GM18858 (cell line): ENCODE measurements around the gene PDZD11.
A peak's percentile ranks its signal among the peaks of the same experiment; 100 is the strongest.
"Not testable (repeated sequence)": the region's sequence is repeated elsewhere in the genome, so short reads cannot be mapped to it uniquely, and the experiment has no call there.

Source experiments
- ATAC-seq: cut with Tn5 transposase; IDR thresholded peaks from one replicate; pipeline ENCODE4 v1.9.1; 2021; ENCODE audit not compliant: unreplicated experiment

Gene PDZD11, protein sequence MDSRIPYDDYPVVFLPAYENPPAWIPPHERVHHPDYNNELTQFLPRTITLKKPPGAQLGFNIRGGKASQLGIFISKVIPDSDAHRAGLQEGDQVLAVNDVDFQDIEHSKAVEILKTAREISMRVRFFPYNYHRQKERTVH

DNA sequence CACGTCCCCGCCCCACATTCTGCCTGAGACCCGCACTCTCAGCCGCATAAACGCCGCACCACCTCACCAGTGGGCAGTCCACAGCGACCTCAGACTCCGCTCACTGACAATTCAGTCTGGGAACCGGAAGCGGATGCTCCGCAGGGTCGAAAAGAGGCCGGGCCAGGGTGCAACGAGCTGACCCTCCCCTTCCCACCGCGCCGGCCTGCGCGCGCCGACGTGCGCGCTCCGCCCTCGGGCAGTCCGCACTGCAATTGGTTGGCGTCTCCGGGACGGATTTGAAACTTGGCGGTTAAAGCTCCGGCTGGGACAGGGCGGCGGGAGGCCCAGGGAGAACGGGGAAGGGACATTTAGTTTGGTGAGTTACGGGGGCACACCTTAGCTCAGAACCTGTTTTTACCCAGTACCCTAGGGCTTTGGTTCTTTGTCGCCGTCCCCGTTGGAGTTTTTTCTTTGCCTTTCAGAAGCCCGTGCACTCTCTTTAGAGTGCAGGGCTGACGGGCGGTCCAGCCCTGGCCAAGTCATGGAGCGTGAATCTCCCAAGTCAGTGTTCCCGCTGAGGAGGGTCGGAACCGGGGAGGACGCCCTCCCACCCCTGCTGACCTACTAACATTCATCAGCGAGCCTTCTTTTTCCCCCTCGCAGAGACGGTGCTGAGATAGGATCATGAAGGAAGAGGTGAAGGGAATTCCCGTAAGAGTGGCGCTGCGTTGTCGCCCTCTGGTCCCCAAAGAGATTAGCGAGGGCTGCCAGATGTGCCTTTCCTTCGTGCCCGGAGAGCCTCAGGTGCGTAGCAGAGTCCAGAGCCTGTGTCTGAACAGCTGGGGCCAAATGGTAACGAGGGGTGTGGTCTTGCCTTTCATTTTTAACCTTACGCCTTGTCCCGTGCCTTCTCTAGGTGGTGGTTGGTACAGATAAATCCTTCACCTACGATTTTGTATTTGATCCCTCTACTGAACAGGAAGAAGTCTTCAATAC is at the start of gene PDZD11, which contains the start of gene KIF4A:
PDZD11 (minus strand) TSS at position 135 of the 978 bp plus-strand sequence. CDS start 586 bp downstream, outside the sequence.
KIF4A (plus strand) TSS at position 312 of the 978 bp plus-strand sequence; CDS start at position 667, 355 bp downstream.
- peak; percentile 94 for ATAC-seq

DNA sequence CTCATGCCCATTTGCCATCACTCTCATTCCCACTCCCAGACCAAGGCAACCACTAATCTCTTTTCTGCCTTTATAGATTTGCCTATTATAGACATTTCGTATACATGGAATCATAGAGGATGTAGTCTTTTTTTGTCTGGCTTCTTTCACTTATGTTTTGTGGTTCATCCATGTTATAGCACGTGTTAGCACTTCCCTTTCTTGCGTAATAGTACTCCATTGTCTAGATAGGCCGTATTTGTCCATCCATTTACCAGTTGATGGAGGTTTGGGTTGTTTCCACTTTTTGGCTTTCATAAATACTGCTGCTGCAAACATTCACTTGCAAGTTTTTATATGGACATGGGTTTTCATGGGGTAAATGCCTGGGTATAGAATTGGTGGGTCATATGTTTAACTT is 48.6 kb upstream of the PDZD11 start:
- no peak for ATAC-seq

DNA sequence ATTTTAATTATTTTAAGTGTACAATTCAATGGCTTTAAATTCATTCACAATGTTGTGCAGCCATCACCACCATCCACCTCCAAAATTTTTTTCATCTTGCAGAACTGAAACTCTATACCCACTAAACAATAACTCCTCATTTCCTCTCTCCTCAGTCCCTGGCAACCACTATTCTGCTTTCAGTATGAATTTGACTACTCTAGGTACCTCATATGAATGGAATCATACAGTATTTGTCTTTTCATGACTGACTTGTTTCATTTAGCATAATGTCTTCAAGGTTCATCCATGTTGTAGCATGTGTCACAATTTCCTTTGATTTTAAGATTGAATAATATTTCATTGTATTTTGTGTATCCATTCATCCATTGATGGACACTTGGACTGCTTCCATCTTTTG is 47.0 kb upstream of the PDZD11 start:
- ATAC-seq = peak; percentile 100

DNA sequence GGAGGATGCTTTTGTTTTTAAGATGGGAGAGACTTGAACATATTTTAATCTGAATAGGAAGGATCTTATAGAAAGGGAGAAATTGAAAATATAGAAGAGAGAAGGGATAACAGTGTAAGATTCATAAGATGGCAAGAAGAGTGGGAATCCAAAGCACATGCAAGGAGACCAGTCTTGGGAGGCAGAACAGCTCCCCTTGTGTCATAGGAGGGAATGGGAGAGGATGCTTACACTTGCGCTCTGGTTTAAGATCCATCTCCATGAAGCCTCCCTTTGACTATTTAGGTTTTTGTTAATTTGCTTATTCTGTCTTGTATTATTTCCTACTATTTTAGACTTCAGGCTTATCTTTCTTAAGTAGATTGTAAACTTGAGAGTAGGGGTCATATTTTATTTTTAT is 42.9 kb upstream of the PDZD11 start:
- ATAC-seq = no peak

DNA sequence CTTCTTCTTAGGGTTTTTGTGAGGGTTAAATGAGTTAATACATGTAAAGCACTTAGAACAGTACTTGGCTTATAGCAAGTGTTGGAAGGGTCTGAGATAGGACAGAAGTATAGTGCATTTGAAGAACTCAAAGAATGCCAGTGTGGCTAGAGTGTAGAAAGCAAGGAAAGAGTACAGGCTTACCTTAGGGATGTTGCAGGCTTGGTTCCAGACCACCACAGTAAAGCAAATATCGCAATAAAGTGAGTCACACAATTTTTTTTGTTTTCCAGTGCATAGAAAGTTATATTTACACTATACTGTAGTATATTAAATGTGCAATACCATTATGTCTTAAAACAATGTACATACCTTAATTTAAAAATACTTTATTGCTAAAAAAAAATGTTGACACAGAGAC is 41.4 kb upstream of the PDZD11 start:
- no peak for ATAC-seq

DNA sequence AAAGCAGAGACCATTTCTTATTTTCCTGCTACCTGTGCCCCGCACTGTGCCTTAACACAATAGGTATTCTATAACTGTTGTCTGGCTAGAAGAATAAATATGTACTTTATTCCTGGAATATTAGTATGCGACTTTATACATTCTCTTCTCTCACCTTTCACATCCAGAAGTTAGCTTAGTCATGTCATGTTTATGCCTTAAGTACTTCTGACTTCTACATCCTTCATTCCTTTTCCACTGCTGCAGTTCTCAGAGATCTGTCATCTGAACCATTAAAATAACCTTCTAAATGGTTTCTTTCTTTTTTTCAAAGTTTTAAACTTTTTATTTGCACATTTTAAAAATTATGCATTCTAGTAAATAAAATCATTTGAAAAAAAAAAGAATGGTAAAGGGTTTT is 34.6 kb upstream of the PDZD11 start:
- ATAC-seq = no peak

DNA sequence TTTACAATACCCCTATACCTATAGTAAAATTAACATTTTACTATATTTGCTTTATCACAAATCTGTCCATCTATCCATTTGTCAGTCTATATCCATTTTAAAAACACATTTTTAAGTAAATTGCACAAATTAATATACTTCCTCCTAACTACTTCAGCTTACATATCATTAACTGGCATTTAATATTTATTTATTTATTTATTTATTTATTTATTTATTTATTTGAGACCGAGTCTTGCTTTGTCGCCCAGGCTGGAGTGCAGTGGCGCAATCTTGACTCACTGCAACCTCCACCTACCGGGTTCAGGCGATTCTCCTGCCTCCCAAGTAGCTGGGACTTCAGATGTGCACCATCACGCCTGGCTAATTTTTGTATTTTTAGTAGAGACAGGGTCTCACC is 33.9 kb upstream of the PDZD11 start:
- not testable (repeated sequence) for ATAC-seq

DNA sequence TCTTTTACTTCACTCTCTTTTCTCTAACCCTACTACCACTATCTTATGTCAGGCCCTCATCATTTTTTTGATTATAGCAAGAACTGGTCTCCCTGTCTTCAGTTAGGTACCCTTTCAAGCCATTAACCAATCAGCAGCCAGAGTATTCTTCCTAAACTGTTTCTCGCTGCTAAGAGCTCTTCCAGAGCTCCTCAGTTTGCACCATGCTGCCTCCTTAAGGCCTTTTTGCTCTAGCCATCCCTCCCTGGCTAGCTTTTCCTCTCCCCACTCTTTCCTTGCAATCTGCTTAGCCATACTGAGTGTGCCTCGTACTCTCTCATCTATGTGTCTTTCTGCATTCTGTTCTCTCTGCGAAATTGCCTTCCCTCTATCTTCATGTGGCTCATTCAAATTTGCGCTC is 33.1 kb upstream of the PDZD11 start:
- ATAC-seq = no peak

DNA sequence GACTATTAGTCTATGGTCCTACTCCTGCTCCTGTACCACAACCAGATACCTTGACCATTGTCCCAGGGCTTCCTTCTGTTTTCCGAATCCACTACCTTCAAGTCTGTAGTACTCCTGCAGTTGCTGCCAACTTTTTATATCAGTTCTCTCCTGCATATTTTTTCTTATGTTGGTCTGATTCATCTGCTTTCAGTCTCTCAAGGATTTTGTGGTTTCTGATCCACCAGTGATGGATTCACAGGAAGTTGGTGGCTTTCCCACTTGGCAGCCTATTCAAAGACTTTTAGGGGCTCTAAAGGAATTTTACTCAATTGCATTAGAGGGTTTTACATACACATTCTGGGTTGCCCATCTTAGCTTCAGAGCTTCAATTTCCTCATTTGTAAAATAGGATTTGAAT is 23.8 kb upstream of the PDZD11 start:
- no peak for ATAC-seq

DNA sequence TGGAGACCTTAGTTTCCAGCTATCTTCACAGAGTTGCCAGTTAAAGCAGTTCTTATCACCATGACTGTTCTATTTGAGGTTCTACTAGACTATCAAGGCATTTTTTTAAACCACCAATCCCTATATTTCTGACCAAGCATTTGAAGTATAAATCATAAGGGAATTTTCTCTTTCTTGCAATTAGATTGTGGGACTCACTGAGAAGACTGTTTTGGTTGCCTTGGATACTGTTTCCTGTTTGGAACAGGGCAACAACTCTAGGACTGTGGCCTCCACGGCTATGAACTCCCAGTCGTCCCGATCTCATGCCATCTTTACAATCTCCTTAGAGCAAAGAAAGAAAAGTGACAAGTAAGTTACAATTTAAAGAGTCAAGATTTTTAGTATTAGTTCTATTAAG is 12.0 kb upstream of the PDZD11 start:
- ATAC-seq = no peak

DNA sequence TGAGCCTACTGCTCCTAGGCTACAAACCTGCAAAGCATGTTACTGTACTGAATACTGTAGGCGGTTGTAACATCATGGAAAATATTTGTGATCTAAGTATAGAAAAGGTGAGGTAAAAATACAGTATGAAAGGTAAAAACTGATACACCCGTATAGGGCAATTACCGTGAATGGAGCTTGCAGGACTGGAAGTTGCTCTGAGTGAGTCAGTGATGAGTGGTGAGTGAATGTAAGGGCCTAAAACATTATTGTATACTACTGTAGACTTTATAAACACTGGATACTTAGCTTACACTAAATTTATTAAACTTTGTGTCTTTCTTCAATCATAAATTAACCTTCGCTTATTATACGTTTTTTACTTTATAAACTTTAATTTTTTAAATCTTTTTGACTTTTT is 3.9 kb upstream of the PDZD11 start:
- ATAC-seq = no peak

DNA sequence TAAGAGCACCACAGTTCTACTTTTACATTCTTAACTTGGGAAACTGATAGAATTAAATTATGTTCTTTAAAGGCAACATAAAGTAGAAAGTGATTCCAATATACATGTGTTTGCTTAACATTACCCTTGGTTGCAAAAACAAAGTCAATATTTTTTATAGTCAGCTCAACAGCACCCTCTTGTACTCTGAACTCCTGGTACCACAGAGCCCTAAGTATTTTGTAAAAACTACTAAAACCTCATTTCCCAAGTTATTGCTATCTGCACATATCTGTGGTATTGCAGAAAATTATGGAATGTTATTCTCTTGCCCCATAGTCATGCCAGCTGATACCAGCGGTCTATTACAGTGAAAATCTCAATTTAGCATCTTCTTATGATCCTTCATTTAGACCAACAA is 3.1 kb upstream of the PDZD11 start:
- ATAC-seq = no peak

DNA sequence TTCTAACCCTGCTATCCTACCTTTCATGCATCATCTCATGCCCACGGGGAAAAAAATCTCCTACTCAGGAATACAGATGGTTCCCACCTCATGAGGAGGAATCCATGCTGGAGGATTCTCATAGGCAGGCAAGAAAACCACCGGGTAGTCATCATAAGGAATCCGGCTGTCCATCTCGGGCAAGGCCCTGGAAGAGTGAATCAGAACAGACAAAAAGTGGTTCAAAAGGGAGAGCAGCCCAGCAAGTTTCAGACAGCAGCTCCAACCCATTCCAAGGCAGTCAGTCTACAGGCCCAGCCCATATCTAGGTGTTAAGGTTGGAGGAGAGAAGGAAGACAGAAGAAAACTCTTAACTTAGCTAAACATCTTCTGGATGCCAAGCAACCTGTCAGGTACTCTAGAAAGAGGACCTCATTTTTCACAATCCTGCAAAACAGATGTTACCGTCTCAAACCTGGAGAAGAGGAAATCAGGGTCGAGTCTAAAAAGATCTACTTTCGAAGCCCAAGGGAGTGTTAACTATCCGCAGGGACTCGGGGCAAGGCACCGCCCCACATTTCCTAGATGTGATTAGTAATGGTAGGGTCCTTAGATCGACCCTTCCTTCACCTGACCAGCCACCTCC is 447 bp downstream of the PDZD11 start:
- no peak for ATAC-seq

DNA sequence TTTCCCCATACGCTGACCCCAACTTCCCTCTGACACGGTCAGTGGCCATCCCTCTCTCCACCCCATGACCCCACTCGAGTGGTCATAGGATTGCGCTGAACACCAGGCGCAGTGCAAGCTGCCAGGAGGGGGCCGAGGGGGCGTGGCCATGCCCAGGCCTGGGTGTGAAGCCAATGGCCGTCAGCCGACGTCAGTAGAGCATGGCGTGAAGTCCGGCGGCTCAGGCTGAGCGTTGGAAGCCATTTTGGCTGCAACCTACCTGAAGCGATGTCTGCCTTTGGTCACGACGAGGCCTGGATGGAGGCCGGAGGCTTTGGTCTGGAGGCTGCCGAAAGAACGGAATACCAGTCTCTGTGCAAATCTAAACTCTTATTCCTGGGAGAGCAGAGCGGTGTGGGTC is 7.8 kb downstream of the PDZD11 start, which contains the start of gene RAB41:
RAB41 (plus strand) TSS at position 222 of the 400 bp plus-strand sequence; CDS start at position 268, 46 bp downstream.
- ATAC-seq = no peak

DNA sequence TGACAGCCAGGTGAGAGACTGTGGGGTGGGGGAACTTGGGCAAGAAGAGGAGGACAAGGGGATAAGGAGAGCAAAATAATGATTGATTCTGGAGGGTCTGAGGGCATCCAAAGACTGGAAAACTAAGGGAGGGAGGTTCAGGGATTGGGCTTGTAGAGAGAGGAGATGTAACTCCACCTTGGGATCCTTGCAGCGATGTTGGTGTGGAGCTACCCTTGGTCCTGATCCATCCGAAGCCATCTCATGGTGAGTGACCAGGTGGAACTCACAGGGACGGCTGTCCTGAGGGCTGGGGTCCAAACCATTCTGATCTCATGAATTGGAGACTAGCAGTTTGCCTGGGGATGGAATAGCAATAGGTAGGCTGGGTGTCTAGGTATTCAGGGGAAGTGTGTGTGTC is 9.2 kb downstream of the PDZD11 start:
- no peak for ATAC-seq

DNA sequence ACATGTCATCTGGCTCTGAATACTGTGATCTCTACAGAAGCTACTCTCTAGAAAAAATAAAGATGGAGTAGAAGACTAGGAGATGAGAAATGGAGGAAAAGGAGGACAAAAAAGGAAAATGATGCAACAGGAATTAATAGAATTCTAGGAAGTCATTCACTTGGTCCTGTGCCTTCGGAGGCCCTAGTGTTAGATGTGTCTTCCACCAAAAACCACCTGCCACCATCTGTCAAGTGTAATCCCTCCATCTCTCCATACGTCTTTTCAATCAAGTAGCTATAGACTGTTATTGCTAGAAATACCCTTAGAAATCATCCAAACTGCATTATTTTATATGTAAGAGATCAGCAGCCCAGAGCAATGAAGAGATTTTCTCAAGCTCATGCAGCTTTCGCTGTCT is 10.6 kb downstream of the PDZD11 start:
- no peak for ATAC-seq

DNA sequence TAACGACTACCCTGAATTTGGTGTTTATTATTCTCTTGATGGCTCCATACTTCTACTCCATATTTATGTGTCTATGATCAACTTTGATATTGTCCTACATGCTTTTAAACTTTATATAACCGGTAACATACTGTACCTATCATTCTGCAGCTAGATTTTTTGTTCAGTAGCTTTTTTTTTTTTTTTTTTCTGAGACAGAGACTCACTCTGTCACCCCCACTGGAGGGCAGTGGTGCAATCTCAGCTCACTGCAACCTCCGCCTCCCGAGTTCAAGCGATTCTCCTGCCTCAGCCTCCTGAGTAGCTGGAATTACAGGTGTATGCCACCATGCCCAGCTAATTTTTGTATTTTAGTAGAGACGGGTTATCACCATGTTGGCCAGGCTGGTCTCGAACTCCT is 15.7 kb downstream of the PDZD11 start:
- not testable (repeated sequence) for ATAC-seq

DNA sequence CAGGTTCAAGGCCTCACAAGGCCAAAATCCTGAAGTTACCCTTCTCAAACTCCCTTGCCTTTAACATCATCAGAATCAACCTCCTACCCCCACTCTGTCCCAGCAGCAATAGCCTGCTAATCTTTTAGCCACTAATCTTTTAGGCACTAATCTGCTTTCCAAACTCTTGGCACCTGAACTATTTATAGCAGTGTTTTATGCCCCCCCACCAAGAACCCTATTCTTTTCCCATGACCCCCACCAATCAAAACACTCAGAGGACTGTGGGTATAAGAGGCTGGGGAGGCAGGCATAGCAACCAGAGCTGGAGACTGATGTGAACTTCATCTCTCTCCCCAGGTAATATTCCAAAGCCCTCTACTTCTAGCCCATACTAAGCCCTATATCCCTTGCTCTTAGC is 21.7 kb downstream of the PDZD11 start, which contains the start of gene ARR3:
ARR3 (plus strand) TSS at position 301 of the 400 bp plus-strand sequence. CDS start 1,052 bp downstream, outside the sequence.
- no peak for ATAC-seq

DNA sequence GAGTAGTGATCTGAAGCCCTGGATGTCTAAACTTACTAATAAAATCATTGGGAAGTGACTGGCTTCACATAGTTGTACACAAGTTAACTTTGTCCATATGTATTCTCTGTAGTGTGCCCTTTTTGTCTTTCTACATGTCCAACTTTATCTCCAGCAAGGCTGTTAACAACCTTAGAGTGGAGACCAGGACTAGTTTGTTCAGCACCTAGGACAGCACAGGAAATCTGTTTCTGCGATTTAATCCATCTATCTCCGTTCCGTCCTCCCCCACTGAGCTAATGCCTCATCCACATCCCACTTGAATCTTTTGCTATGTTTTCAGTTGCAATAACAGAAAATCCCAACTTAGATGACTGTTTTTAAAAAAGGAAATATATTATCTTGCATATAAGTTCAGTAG is 24.9 kb downstream of the PDZD11 start:
- no peak for ATAC-seq

DNA sequence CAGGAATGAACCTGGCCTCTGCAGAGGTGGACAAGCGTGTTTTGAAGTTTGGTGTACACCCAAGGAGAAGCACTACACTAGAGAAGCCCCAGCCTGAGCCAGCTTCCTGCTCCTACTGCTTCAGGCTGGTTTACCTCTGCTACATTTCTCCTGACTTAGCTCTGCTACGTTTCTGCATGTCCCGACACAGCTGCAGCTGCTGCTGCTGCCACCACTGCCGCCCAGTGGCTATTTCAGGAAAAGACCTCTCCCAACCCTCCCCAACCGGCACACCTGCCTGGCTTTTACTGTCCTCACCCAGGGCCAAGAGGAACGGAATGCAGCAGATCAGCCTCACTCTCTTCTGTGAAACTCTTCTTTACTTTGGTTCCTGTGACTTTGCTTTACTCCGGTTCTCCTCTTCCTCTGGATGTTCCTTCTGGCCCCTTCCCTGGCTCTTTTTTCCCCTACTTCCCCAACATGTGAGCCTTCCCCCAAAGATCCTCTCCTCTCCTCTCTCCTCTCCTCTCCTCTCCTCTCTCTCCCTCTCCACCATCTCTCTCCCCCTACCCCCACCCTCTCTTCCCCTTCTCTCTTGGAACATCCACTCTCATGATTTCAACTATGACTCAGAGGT is 26.7 kb downstream of the PDZD11 start:
- ATAC-seq = peak; percentile 84

DNA sequence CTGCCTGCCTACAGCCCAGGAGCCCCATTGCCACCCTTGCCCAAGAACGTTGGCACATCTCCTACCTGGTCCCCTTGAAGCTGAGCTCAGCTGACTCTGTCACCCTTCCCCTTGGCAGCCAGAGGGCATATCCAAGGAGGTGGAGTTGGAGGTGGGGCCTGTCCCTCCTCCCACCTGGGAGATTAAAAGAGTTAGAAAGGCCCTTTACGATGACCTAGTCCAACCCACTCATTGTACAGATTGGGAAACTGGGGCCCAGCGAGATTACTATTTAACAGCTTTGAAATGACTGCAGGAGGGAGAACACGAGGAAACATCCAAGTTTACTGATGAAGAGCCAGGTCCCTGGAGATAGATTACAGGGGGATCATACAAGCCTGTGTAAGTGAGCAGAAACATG is 29.6 kb downstream of the PDZD11 start, which contains the start of gene P2RY4:
P2RY4 (minus strand) TSS at position 101 of the 400 bp plus-strand sequence. CDS start 580 bp downstream, outside the sequence.
- no peak for ATAC-seq
